Measurements from ENCODE around the gene GSTO2. TPM values are rescaled to one million over a fixed set of nuclear protein-coding genes. Genes with fewer than 3 reads are reported as not detected.

The GSTO2 gene
- total RNA-seq, 1 experiment from 2014 or later: 1.1 TPM

DNA sequence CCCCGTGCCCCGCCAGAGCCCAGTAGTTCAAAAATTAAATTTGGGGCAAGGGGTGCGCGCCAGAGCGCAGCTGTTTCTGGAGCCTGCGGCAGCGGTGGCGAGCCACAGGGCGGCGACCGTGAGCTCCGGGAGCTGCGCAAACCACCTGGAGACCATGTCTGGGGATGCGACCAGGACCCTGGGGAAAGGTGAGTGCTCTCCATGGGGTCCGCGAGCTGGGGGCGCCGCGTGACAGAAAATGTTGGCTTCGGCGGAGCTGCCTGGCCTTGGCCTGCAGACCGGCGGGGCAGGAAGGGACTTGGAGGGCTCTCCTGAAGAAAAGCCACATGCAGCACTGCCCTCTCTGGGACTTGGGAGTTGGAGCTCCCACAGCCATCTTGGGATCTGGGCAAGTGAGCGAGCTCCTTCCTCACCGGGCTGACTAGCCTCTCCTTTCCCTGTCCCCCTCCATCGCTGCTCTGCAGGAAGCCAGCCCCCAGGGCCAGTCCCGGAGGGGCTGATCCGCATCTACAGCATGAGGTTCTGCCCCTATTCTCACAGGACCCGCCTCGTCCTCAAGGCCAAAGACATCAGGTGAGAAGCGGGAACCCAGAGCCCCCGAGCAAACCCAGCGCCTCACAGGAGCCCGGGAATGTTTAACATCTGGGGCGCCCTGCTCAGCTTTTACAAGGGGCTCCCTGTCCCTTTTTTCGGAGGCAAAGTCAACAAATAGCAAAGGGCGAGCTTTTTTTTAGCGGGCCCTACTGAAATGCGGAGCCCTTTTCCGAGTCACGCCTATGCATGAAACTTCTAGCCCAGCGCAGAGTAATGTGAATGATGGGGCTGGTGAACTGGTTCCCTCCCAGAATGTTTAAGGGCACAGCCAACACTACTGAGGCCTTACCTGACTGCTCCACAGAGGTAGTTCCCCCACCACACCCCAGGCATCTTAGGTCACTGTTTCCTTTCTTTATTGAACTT lies 6.1 kb downstream of the GSTO2 start:
- POLR2A ChIA-PET: no interaction called here
- no peaks in the 10 kb centered on the region for H3K36me3 Mint-ChIP-seq (ENCODE audit: insufficient read depth, unreplicated experiment)
- H3K27me3 Mint-ChIP-seq (ENCODE audit: insufficient read depth, unreplicated experiment): no peaks in the 10 kb centered on the region
- no peak overlapping the region for H3K4me3 Mint-ChIP-seq (ENCODE audit: unreplicated experiment)
- no peaks in the 10 kb centered on the region for H3K4me1 Mint-ChIP-seq (ENCODE audit: low read depth, unreplicated experiment)
- H3K27ac Mint-ChIP-seq (ENCODE audit: unreplicated experiment): no peak overlapping the region
- no peaks in the 10 kb centered on the region for H3K9me3 Mint-ChIP-seq (ENCODE audit: unreplicated experiment)
- Histone ChIP-seq H3K4me3 (ENCODE audit: low read depth, low read length) (no peak overlapping the region), H3K27me3 (replicated peaks; ENCODE audit: control insufficient read depth, insufficient read depth, low read length) (no peaks in the 10 kb centered on the region), H3K9me3 (no peaks in the 10 kb centered on the region), H3K36me3 (ENCODE audit: control insufficient read depth, insufficient read depth, low read length) (no peaks in the 10 kb centered on the region), H3K4me1 (no peaks in the 10 kb centered on the region)
- no peak for DNase-seq
- BruUV-seq (replicated peaks): no TSS peak
- TF ChIP-seq, protein P1, sequence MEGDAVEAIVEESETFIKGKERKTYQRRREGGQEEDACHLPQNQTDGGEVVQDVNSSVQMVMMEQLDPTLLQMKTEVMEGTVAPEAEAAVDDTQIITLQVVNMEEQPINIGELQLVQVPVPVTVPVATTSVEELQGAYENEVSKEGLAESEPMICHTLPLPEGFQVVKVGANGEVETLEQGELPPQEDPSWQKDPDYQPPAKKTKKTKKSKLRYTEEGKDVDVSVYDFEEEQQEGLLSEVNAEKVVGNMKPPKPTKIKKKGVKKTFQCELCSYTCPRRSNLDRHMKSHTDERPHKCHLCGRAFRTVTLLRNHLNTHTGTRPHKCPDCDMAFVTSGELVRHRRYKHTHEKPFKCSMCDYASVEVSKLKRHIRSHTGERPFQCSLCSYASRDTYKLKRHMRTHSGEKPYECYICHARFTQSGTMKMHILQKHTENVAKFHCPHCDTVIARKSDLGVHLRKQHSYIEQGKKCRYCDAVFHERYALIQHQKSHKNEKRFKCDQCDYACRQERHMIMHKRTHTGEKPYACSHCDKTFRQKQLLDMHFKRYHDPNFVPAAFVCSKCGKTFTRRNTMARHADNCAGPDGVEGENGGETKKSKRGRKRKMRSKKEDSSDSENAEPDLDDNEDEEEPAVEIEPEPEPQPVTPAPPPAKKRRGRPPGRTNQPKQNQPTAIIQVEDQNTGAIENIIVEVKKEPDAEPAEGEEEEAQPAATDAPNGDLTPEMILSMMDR (IDR thresholded peaks at IDR 0.05; ENCODE audit: insufficient read depth in 1 of 2, low read depth in 1 of 2, low read length in 1 of 2, severe bottlenecking in 1 of 2, unreplicated experiment in 1 of 2): no peak
- intact Hi-C loops (cut with micrococcal nuclease; ENCODE audit: unreplicated experiment): no loop called here
- CTCF ChIA-PET: no interaction called here

DNA sequence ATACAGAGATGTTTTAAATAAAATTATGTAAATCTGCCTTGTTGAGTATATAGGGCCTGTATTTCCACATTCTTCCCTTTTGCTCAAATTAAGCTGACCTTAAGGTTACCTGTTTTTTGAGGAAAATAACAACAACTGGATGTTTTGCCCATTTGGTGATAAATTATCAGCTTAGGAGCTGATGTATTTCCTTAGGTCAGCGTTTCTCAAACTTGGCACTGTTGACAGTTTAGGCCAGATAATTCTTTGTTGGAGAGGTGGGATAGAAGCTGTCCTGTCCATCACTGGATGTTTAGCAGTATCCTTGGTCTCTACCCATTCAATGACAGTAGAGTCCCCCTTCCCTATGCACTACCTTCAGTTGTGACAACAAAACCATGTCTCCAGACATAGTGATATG lies 7.2 kb downstream of the GSTO2 start:
- no peak overlapping the region for H3K4me3 ChIP-seq (ENCODE audit: low read depth, low read length)
- POLR2A ChIA-PET: no interaction called here
- H3K4me1 ChIP-seq: no peaks in the 10 kb centered on the region
- TF ChIP-seq, protein P1 (IDR thresholded peaks at IDR 0.05; ENCODE audit: insufficient read depth in 1 of 2, low read depth in 1 of 2, low read length in 1 of 2, severe bottlenecking in 1 of 2, unreplicated experiment in 1 of 2): no peak
- Mint-ChIP-seq H3K4me3 (ENCODE audit: unreplicated experiment) (no peak overlapping the region), H3K4me1 (ENCODE audit: low read depth, unreplicated experiment) (no peaks in the 10 kb centered on the region), H3K9me3 (ENCODE audit: unreplicated experiment) (no peaks in the 10 kb centered on the region), H3K36me3 (ENCODE audit: insufficient read depth, unreplicated experiment) (no peaks in the 10 kb centered on the region), H3K27ac (ENCODE audit: unreplicated experiment) (no peak overlapping the region), H3K27me3 (ENCODE audit: insufficient read depth, unreplicated experiment) (no peaks in the 10 kb centered on the region)
- CTCF ChIA-PET: no interaction called here
- intact Hi-C loops (cut with micrococcal nuclease; ENCODE audit: unreplicated experiment): no loop called here
- H3K9me3 ChIP-seq: no peaks in the 10 kb centered on the region
- no TSS peak for BruUV-seq (replicated peaks)
- H3K27me3 ChIP-seq (replicated peaks; ENCODE audit: control insufficient read depth, insufficient read depth, low read length): no peaks in the 10 kb centered on the region
- no peaks in the 10 kb centered on the region for H3K36me3 ChIP-seq (ENCODE audit: control insufficient read depth, insufficient read depth, low read length)
- DNase-seq: no peak

DNA sequence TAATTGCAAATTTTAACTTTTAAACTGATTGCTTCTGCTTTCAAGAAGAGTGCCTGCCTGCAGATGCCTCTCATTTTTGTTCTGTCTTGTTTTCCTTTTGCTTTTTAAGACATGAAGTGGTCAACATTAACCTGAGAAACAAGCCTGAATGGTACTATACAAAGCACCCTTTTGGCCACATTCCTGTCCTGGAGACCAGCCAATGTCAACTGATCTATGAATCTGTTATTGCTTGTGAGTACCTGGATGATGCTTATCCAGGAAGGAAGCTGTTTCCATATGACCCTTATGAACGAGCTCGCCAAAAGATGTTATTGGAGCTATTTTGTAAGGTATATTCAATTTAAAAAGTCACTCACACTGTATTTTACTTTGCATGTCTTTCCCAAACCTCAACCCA lies 8.8 kb downstream of the GSTO2 start:
- no peak for DNase-seq
- ChIA-PET POLR2A (no interaction called here), CTCF (interaction anchor here (0.9 kb wide), 1 partner anchor 76 kb away, joined by 3 read pairs; the partner anchor contains the start of gene CFAP58)
- no peaks in the 10 kb centered on the region for H3K36me3 Mint-ChIP-seq (ENCODE audit: insufficient read depth, unreplicated experiment)
- TF ChIP-seq, protein P1 (IDR thresholded peaks at IDR 0.05; ENCODE audit: insufficient read depth in 1 of 2, low read depth in 1 of 2, low read length in 1 of 2, severe bottlenecking in 1 of 2, unreplicated experiment in 1 of 2): no peak
- no peak overlapping the region for H3K27ac Mint-ChIP-seq (ENCODE audit: unreplicated experiment)
- no peaks in the 10 kb centered on the region for H3K27me3 Mint-ChIP-seq (ENCODE audit: insufficient read depth, unreplicated experiment)
- H3K9me3 Mint-ChIP-seq (ENCODE audit: unreplicated experiment): no peaks in the 10 kb centered on the region
- H3K4me1 Mint-ChIP-seq (ENCODE audit: low read depth, unreplicated experiment): no peaks in the 10 kb centered on the region
- Histone ChIP-seq H3K36me3 (ENCODE audit: control insufficient read depth, insufficient read depth, low read length) (no peaks in the 10 kb centered on the region), H3K4me3 (ENCODE audit: low read depth, low read length) (no peak overlapping the region), H3K9me3 (no peaks in the 10 kb centered on the region), H3K4me1 (no peaks in the 10 kb centered on the region), H3K27me3 (replicated peaks; ENCODE audit: control insufficient read depth, insufficient read depth, low read length) (no peaks in the 10 kb centered on the region)
- intact Hi-C loops (cut with micrococcal nuclease; ENCODE audit: unreplicated experiment): no loop called here
- BruUV-seq (replicated peaks): no TSS peak
- H3K4me3 Mint-ChIP-seq (ENCODE audit: unreplicated experiment): no peak overlapping the region
